ENCODE measurements around the gene ULK2. TPM values are rescaled to one million over a fixed set of nuclear protein-coding genes. Genes with fewer than 3 reads are reported as not detected.
A peak's percentile ranks its signal among the peaks of the same experiment; 100 is the strongest.

The ULK2 gene
- total RNA-seq, 6 donors from 2014 or later: 16.2 to 43.0 (median 26.2) TPM

GRCh38 chr17:19731626-19732025 is 136.1 kb downstream of the ULK2 start:
- Histone ChIP-seq H3K4me3 (no peak overlapping the region), H3K9me3 (no peaks in the 10 kb centered on the region), H3K27ac (peak overlapping the region in 1 of 4 donors; percentile 42), H3K36me3 (no peaks in the 10 kb centered on the region), H3K4me1 (peaks cover 21 to 32% (median 23%) of the 10 kb centered on the region in 4 donors), H3K27me3 (no peaks in the 10 kb centered on the region)
- DNase-seq (peak in 1 of 2 donors; percentile 42), ATAC-seq (ENCODE audit: low FRiP score in 2 of 2) (no peak)
- TF ChIP-seq EP300 (IDR thresholded peaks at IDR 0.05) (no peak), POLR2A (IDR thresholded peaks at IDR 0.05) (no peak), POLR2AphosphoS5 (IDR thresholded peaks at IDR 0.05) (no peak)
- TF ChIP-seq, protein P1, sequence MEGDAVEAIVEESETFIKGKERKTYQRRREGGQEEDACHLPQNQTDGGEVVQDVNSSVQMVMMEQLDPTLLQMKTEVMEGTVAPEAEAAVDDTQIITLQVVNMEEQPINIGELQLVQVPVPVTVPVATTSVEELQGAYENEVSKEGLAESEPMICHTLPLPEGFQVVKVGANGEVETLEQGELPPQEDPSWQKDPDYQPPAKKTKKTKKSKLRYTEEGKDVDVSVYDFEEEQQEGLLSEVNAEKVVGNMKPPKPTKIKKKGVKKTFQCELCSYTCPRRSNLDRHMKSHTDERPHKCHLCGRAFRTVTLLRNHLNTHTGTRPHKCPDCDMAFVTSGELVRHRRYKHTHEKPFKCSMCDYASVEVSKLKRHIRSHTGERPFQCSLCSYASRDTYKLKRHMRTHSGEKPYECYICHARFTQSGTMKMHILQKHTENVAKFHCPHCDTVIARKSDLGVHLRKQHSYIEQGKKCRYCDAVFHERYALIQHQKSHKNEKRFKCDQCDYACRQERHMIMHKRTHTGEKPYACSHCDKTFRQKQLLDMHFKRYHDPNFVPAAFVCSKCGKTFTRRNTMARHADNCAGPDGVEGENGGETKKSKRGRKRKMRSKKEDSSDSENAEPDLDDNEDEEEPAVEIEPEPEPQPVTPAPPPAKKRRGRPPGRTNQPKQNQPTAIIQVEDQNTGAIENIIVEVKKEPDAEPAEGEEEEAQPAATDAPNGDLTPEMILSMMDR (IDR thresholded peaks at IDR 0.05): no peak
- whole genome bisulfite sequencing, 2 donors: 93 to 95% methylated on average over 9 to 11 of the region's 11 CpGs

GRCh38 chr17:19730843-19731242 is 136.9 kb downstream of the ULK2 start:
- no peak overlapping the region for H3K4me3 ChIP-seq
- no peaks in the 10 kb centered on the region for H3K36me3 ChIP-seq
- no peaks in the 10 kb centered on the region for H3K27me3 ChIP-seq
- peak overlapping the region in 2 of 4 donors; percentile 11 to 42 for H3K27ac ChIP-seq
- peak in 1 of 4 donors; percentile 24 for TF ChIP-seq POLR2A (IDR thresholded peaks at IDR 0.05)
- TF ChIP-seq, protein P1 (IDR thresholded peaks at IDR 0.05): no peak
- TF ChIP-seq POLR2AphosphoS5 (IDR thresholded peaks at IDR 0.05): no peak
- no peak for TF ChIP-seq EP300 (IDR thresholded peaks at IDR 0.05)
- peaks cover 21 to 32% (median 25%) of the 10 kb centered on the region in 4 donors for H3K4me1 ChIP-seq
- ATAC-seq (ENCODE audit: low FRiP score in 2 of 2) (no peak), DNase-seq (peak in 1 of 2 donors; percentile 23)
- WGBS, 2 donors: 62 to 76% methylated on average over 4 of the region's 4 CpGs
- no peaks in the 10 kb centered on the region for H3K9me3 ChIP-seq

GRCh38 chr17:19729900-19730299 is 137.8 kb downstream of the ULK2 start:
- no peak for DNase-seq
- H3K4me1 ChIP-seq: peaks cover 22 to 37% (median 29%) of the 10 kb centered on the region in 4 donors
- H3K36me3 ChIP-seq: no peaks in the 10 kb centered on the region
- no peaks in the 10 kb centered on the region for H3K27me3 ChIP-seq
- H3K4me3 ChIP-seq: no peak overlapping the region
- TF ChIP-seq POLR2AphosphoS5 (IDR thresholded peaks at IDR 0.05) (no peak), POLR2A (IDR thresholded peaks at IDR 0.05) (no peak), EP300 (IDR thresholded peaks at IDR 0.05) (no peak)
- TF ChIP-seq, protein P1 (IDR thresholded peaks at IDR 0.05): no peak
- 81 to 98% methylated on average over 6 of the region's 6 CpGs for WGBS, 2 donors
- H3K9me3 ChIP-seq: no peaks in the 10 kb centered on the region
- H3K27ac ChIP-seq: peak overlapping the region in 1 of 4 donors; percentile 84
- no peak for ATAC-seq (ENCODE audit: low FRiP score in 2 of 2)

DNA sequence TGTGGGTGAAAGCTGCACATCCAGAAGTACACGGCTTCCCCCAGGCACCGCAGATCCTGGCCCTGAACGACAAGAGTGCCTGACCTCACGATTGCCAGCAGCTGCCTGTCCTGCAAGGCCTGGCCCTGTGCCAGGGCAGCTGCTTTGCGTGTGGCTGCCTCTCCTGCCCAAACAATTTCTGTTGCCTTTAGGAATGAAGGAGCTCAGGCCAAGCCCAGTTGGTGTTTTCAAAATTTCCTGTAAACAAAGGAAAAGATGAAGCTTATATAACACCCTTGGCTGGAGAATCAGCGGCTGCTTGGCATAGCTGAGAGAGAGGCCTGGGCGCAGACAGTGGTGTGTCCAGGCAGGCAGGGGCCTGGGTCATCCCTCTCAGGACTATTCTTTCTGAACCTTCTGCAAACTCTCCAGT is 139.6 kb downstream of the ULK2 start:
- DNase-seq: peak; percentile 88 to 91
- Histone ChIP-seq H3K27me3 (no peaks in the 10 kb centered on the region), H3K27ac (peak overlapping the region; percentile 83 to 87 (median 84)), H3K36me3 (no peaks in the 10 kb centered on the region), H3K4me1 (peaks cover 32 to 47% (median 39%) of the 10 kb centered on the region in 4 donors), H3K4me3 (no peak overlapping the region), H3K9me3 (no peaks in the 10 kb centered on the region)
- peak; percentile 73 to 78 for ATAC-seq (ENCODE audit: low FRiP score in 2 of 2)
- WGBS, 2 donors: 0 to 10% methylated on average over 1 to 7 of the region's 7 CpGs
- peak in 1 of 4 donors; percentile 6 for TF ChIP-seq EP300 (IDR thresholded peaks at IDR 0.05)
- peak in 1 of 4 donors; percentile 23 for TF ChIP-seq POLR2A (IDR thresholded peaks at IDR 0.05)
- TF ChIP-seq, protein P1 (IDR thresholded peaks at IDR 0.05): no peak
- peak in 1 of 2 donors; percentile 53 for TF ChIP-seq POLR2AphosphoS5 (IDR thresholded peaks at IDR 0.05)
